Pancreas (tissue), 10 donors: ENCODE measurements around the gene GPR15LG. TPM values are rescaled to one million over a fixed set of nuclear protein-coding genes. Genes with fewer than 3 reads are reported as not detected.
"Not testable (repeated sequence)": the region's sequence is repeated elsewhere in the genome, so short reads cannot be mapped to it uniquely, and the experiment has no call there.

Experiments used
- ATAC-seq, 4 donors: fragments of 200-7000 bp; cut with Tn5 transposase; one replicate each; pipeline versions ENCODE4 v1.8.0 to v1.9.1; 2020; ENCODE audit warnings: mild to moderate bottlenecking in 4 of 4, moderate library complexity in 4 of 4
- DNase-seq, 6 donors: peaks; one replicate each; pipeline ENCODE4 v3.0.0-alpha.2; 2020
- FAIRE-seq: peaks from 2 replicates; lab custom pipeline; 2012; peaks lifted over from hg19 to GRCh38; lab: Jason Lieb, UNC
- H3K27ac ChIP-seq, 4 donors: fragments of 200-600 bp; sonication (generic); 1 replicate in 3 of 4; 2 replicates in 1 of 4; pipeline versions ENCODE4 v1.5.0 to v1.8.0; 2020
- H3K27me3 ChIP-seq, 4 donors: fragments of 200-600 bp; one replicate each; pipeline ENCODE4 v1.8.0; 2021
- H3K36me3 ChIP-seq, 3 donors: fragments of 200-600 bp; sonication (generic) in 1 of 3; one replicate each; pipeline versions ENCODE4 v1.5.0 to v1.8.0; 2020 to 2021
- H3K4me1 ChIP-seq, 3 donors: fragments of 200-600 bp; one replicate each; pipeline ENCODE4 v1.8.0; 2021
- H3K4me3 ChIP-seq, 4 donors: fragments of 200-600 bp; sonication (generic) in 2 of 4; one replicate each; pipeline versions ENCODE4 v1.5.0 to v1.8.0; 2020 to 2021
- H3K9me3 ChIP-seq, 4 donors: fragments of 200-600 bp; one replicate each; pipeline ENCODE4 v1.8.0; 2021
- CTCF ChIP-seq, 4 donors: fragments of 200-600 bp; sonication (generic) in 3 of 4; IDR thresholded peaks; one replicate each; pipeline versions ENCODE4 v1.5.0 to v1.8.0; 2021; ENCODE audit warnings: antibody characterized with exemption in 4 of 4
- WGBS, 2 donors: extraction: QIAGEN DNeasy Blood & Tissue Kit; methylation state at CpG; one replicate each; pipeline ENCODE4 v1.1.7; 2013; 5-methylcytosine and 5-hydroxymethylcytosine counted together
- intact Hi-C, 3 donors: fragments of 100-400 bp; cut with DNase I; formaldehyde crosslinking; loops; one replicate each; pipeline versions ENCODE4 v1.11.1 to v1.14.2; 2022
- polyA plus RNA-seq, 2 donors: library from polyadenylated mRNA; stranded (reverse); fragments of 200-250 nt; gene quantifications; one replicate each; pipeline ENCODE4 v1.2.3, GENCODE V29; 2013
- total RNA-seq, 6 donors: library from RNA; stranded (reverse); fragmentation: NEBNext Ultra II Directional in 4 of 6; extraction: Animal tissue kit (Norgen Biotek cat#: 25700) in 4 of 6; gene quantifications; one replicate each; pipeline versions ENCODE4 v1.2.1 to v1.2.4, GENCODE V29; 2021 to 2023
- donor health status: healthy with polysubstance abuse.
- donor health status: DM: no; HTN: no; CAD: no; lungs with moderate emphysema.
- donor health status: DM: no; HTN: no; CAD: no.
- donor health status: control.
- donor health status: control.
- donor health status: Bipolar disorder and iron deficiency.
- donor health status: DM: yes; HTN: yes; CAD: no.
- donor health status: DM: no; HTN: no; CAD: no.
- donor health status: DM: no; HTN: no; CAD: no.
- donor health status: DM: yes; HTN: yes; CAD: no.

The GPR15LG gene
- total and polyA plus RNA-seq, 8 donors, result 0.09 to 0.32 (median 0.23) TPM; not detected in 5

GRCh38 chr10:84148006-84148597, 25.5 kb upstream of the GPR15LG start:
- TF ChIP-seq CTCF (IDR thresholded peaks at IDR 0.05), result peak in 3 of 4 donors; percentile 54 to 58 (median 57)
- H3K9me3 ChIP-seq, H3K4me1 ChIP-seq, H3K27me3 ChIP-seq, H3K27ac ChIP-seq, DNase-seq, H3K4me3 ChIP-seq, intact Hi-C loops: not testable (repeated sequence)
- WGBS, 2 donors, result 86 to 89% methylated on average over 9 of the region's 9 CpGs
- FAIRE-seq, result peak; percentile 80
- peaks cover 5 to 78% (median 31%) of the 10 kb centered on the region in 3 donors for H3K36me3 ChIP-seq
- peak in 3 of 4 donors; percentile 67 to 77 (median 74) for ATAC-seq

- no peak for TF ChIP-seq CTCF (IDR thresholded peaks at IDR 0.05)
- Histone ChIP-seq H3K9me3 (no peaks in the 10 kb centered on the region), H3K4me1 (peaks cover 0 to 3% (median 0%) of the 10 kb centered on the region in 3 donors), H3K4me3 (no peak overlapping the region), H3K27ac (no peak overlapping the region), H3K36me3 (peaks cover 0 to 65% (median 17%) of the 10 kb centered on the region in 3 donors), H3K27me3 (no peaks in the 10 kb centered on the region)
- 95 to 97% methylated on average over 2 of the region's 2 CpGs for WGBS, 2 donors
- DNase-seq, result no peak
- intact Hi-C loops, result no loop called here
- no peak for ATAC-seq
- no peak for FAIRE-seq
These were observed 23.7 kb upstream of the GPR15LG start for GRCh38 chr10:84149854-84150253.

GRCh38 chr10:84152769-84153168, 20.8 kb upstream of the GPR15LG start:
- FAIRE-seq (no peak), DNase-seq (no peak), ATAC-seq (no peak)
- H3K4me1 ChIP-seq, result peaks cover 0 to 3% (median 0%) of the 10 kb centered on the region in 3 donors
- no peak overlapping the region for H3K27ac ChIP-seq
- H3K36me3 ChIP-seq, result peaks cover 0 to 47% (median 17%) of the 10 kb centered on the region in 3 donors
- H3K9me3 ChIP-seq, result no peaks in the 10 kb centered on the region
- H3K4me3 ChIP-seq, result no peak overlapping the region
- no peaks in the 10 kb centered on the region for H3K27me3 ChIP-seq
- no peak for TF ChIP-seq CTCF (IDR thresholded peaks at IDR 0.05)
- intact Hi-C loops, result no loop called here

- Histone ChIP-seq H3K27ac (no peak overlapping the region), H3K9me3 (no peaks in the 10 kb centered on the region), H3K36me3 (peaks cover 0 to 28% (median 12%) of the 10 kb centered on the region in 3 donors), H3K27me3 (no peaks in the 10 kb centered on the region), H3K4me1 (no peaks in the 10 kb centered on the region), H3K4me3 (no peak overlapping the region)
- no peak for FAIRE-seq
- ATAC-seq, result no peak
- no peak for TF ChIP-seq CTCF (IDR thresholded peaks at IDR 0.05)
- no peak for DNase-seq
- WGBS, 2 donors, result 90 to 96% methylated on average over 4 of the region's 4 CpGs
- intact Hi-C loops, result no loop called here
These were observed 18.1 kb upstream of the GPR15LG start for GRCh38 chr10:84155521-84155920.

- no peaks in the 10 kb centered on the region for H3K27me3 ChIP-seq
- no peak overlapping the region for H3K4me3 ChIP-seq
- H3K9me3 ChIP-seq, result no peaks in the 10 kb centered on the region
- no peak overlapping the region for H3K27ac ChIP-seq
- peaks cover 0 to 23% (median 9%) of the 10 kb centered on the region in 3 donors for H3K36me3 ChIP-seq
- DNase-seq, result no peak
- no peak for ATAC-seq
- TF ChIP-seq CTCF (IDR thresholded peaks at IDR 0.05), result no peak
- no peaks in the 10 kb centered on the region for H3K4me1 ChIP-seq
- no peak for FAIRE-seq
- intact Hi-C loops, result no loop called here
- 96 to 100% methylated on average over 2 of the region's 2 CpGs for WGBS, 2 donors
These were observed 17.6 kb upstream of the GPR15LG start for GRCh38 chr10:84156009-84156408.
